Glutamatergic neuron (in vitro differentiated cells): ENCODE results near the gene MICALL1. TPM values are rescaled to one million over a fixed set of nuclear protein-coding genes. Genes with fewer than 3 reads are reported as not detected.

ENCODE experiments used
- DNase-seq: peaks from one replicate; pipeline ENCODE4 v3.0.0; 2022
- H3K27ac Mint-ChIP-seq: one replicate; pipeline ENCODE4 v1.8.0; 2020; ENCODE audit warnings: mild to moderate bottlenecking, mixed read lengths, inconsistent platforms; ENCODE audit not compliant: unreplicated experiment
- H3K27me3 Mint-ChIP-seq: one replicate; pipeline ENCODE4 v1.8.0; 2020; ENCODE audit warnings: mild to moderate bottlenecking, moderate library complexity, mixed read lengths, inconsistent platforms; ENCODE audit not compliant: unreplicated experiment
- H3K36me3 Mint-ChIP-seq: one replicate; pipeline ENCODE4 v1.8.0; 2020; ENCODE audit warnings: mild to moderate bottlenecking, mixed read lengths, inconsistent platforms; ENCODE audit not compliant: unreplicated experiment
- H3K4me1 Mint-ChIP-seq: one replicate; pipeline ENCODE4 v1.8.0; 2020; ENCODE audit warnings: mild to moderate bottlenecking, low read depth, mixed read lengths, inconsistent platforms; ENCODE audit not compliant: unreplicated experiment
- H3K4me3 Mint-ChIP-seq: one replicate; pipeline ENCODE4 v1.8.0; 2020; ENCODE audit warnings: mild to moderate bottlenecking, mixed read lengths, inconsistent platforms; ENCODE audit not compliant: unreplicated experiment
- H3K9me3 Mint-ChIP-seq: one replicate; pipeline ENCODE4 v1.8.0; 2020; ENCODE audit warnings: mild to moderate bottlenecking, moderate library complexity, mixed read lengths, inconsistent platforms; ENCODE audit not compliant: unreplicated experiment
- total RNA-seq: library from RNA; stranded (reverse); fragmentation: NEBNext Ultra II Directional; extraction: Animal tissue kit (Norgen Biotek cat#: 25700); gene quantifications from one replicate; pipeline ENCODE4 v1.2.1, GENCODE V29; 2021; ENCODE audit not compliant: unreplicated experiment
- TF ChIP-seq, protein P1 (sequence below): fragments of 200-600 bp; sonication (generic); IDR thresholded peaks from one replicate; pipeline ENCODE4 v1.5.0; 2021; ENCODE audit not compliant: partially characterized antibody, unreplicated experiment

Gene MICALL1
- total RNA-seq, 1 donor from 2014 or later = 133 TPM

DNA sequence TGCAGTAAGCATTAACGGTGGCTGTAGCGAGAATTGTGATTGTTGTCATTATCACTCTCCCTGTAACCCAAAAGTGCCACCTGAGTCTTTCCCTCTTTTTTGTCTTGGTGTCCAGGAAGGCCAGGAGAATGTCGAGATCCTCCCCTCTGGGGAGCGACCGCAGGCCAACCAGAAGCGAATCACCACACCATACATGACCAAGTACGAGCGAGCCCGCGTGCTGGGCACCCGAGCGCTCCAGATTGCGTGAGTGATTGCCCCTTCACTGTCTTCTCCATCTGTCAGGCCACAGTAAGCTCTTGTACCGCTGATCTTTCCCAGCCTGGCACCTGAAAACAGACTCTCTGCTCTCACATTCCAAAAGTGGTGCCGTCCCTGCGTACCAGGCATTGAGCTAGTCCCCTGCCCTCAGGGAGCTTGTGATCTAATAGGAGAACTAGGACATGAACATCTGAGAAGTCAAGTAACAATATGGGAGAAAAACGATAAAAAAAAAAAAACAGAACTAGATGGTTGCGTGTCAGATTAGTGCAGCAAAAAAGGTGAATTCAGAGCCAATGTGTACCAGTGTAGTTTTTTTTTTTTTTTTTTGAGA, 53.2 kb downstream of the MICALL1 start:
- Mint-ChIP-seq H3K4me1 (peaks cover 6% of the 10 kb centered on the region), H3K27me3 (peaks cover 1% of the 10 kb centered on the region), H3K4me3 (no peak overlapping the region), H3K27ac (no peak overlapping the region), H3K36me3 (peaks cover 6% of the 10 kb centered on the region), H3K9me3 (peaks cover 10% of the 10 kb centered on the region)
- DNase-seq = no peak
- TF ChIP-seq, protein P1, sequence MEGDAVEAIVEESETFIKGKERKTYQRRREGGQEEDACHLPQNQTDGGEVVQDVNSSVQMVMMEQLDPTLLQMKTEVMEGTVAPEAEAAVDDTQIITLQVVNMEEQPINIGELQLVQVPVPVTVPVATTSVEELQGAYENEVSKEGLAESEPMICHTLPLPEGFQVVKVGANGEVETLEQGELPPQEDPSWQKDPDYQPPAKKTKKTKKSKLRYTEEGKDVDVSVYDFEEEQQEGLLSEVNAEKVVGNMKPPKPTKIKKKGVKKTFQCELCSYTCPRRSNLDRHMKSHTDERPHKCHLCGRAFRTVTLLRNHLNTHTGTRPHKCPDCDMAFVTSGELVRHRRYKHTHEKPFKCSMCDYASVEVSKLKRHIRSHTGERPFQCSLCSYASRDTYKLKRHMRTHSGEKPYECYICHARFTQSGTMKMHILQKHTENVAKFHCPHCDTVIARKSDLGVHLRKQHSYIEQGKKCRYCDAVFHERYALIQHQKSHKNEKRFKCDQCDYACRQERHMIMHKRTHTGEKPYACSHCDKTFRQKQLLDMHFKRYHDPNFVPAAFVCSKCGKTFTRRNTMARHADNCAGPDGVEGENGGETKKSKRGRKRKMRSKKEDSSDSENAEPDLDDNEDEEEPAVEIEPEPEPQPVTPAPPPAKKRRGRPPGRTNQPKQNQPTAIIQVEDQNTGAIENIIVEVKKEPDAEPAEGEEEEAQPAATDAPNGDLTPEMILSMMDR = no peak

GRCh38 chr22:37961062-37961461, 55.0 kb downstream of the MICALL1 start:
- TF ChIP-seq, protein P1 = no peak
- H3K4me1 Mint-ChIP-seq = no peaks in the 10 kb centered on the region
- DNase-seq = no peak
- H3K9me3 Mint-ChIP-seq = peaks cover 5% of the 10 kb centered on the region
- H3K27me3 Mint-ChIP-seq = peaks cover 1% of the 10 kb centered on the region
- H3K36me3 Mint-ChIP-seq = peaks cover 6% of the 10 kb centered on the region
- H3K4me3 Mint-ChIP-seq = peak overlapping the region; percentile 20
- H3K27ac Mint-ChIP-seq = peak overlapping the region; percentile 18

- no peaks in the 10 kb centered on the region for H3K27me3 Mint-ChIP-seq
- no peak overlapping the region for H3K4me3 Mint-ChIP-seq
- no peak for DNase-seq
- H3K4me1 Mint-ChIP-seq = no peaks in the 10 kb centered on the region
- no peak overlapping the region for H3K27ac Mint-ChIP-seq
- TF ChIP-seq, protein P1 = no peak
- peaks cover 2% of the 10 kb centered on the region for H3K9me3 Mint-ChIP-seq
- no peaks in the 10 kb centered on the region for H3K36me3 Mint-ChIP-seq
These were observed 60.0 kb downstream of the MICALL1 start for GRCh38 chr22:37965940-37966664.

GRCh38 chr22:37967147-37967546, 61.0 kb downstream of the MICALL1 start:
- H3K4me3 Mint-ChIP-seq = no peak overlapping the region
- TF ChIP-seq, protein P1 = no peak
- H3K4me1 Mint-ChIP-seq = peaks cover 1% of the 10 kb centered on the region
- no peak overlapping the region for H3K27ac Mint-ChIP-seq
- H3K9me3 Mint-ChIP-seq = peaks cover 2% of the 10 kb centered on the region
- no peaks in the 10 kb centered on the region for H3K36me3 Mint-ChIP-seq
- no peak for DNase-seq
- no peaks in the 10 kb centered on the region for H3K27me3 Mint-ChIP-seq

- Mint-ChIP-seq H3K27ac (no peak overlapping the region), H3K9me3 (peaks cover 2% of the 10 kb centered on the region), H3K36me3 (no peaks in the 10 kb centered on the region), H3K4me1 (peaks cover 7% of the 10 kb centered on the region), H3K27me3 (no peaks in the 10 kb centered on the region), H3K4me3 (no peak overlapping the region)
- DNase-seq = no peak
- TF ChIP-seq, protein P1 = no peak
These were observed 61.7 kb downstream of the MICALL1 start for GRCh38 chr22:37967637-37968451.
